ENCODE measurements around the gene ABCA7. TPM values are rescaled to one million over a fixed set of nuclear protein-coding genes. Genes with fewer than 3 reads are reported as not detected.

The ABCA7 gene
- total RNA-seq, 1 donor from 2014 or later, result 17.2 TPM

GRCh38 chr19:1053176-1054101, 13.5 kb downstream of the ABCA7 start:
- DNase-seq (ENCODE audit: low spot score), result no peak
- Mint-ChIP-seq H3K4me1 (ENCODE audit: low read depth) (peaks cover 9% of the 10 kb centered on the region), H3K36me3 (ENCODE audit: low read depth) (peaks cover 19% of the 10 kb centered on the region), H3K27ac (no peak overlapping the region), H3K9me3 (no peaks in the 10 kb centered on the region), H3K4me3 (ENCODE audit: low read depth) (no peak overlapping the region), H3K27me3 (ENCODE audit: low read depth) (no peaks in the 10 kb centered on the region)
- intact Hi-C loops (cut with micrococcal nuclease), result no loop called here

- no peak for DNase-seq (ENCODE audit: low spot score)
- peaks cover 19% of the 10 kb centered on the region for H3K36me3 Mint-ChIP-seq (ENCODE audit: low read depth)
- no peaks in the 10 kb centered on the region for H3K9me3 Mint-ChIP-seq
- intact Hi-C loops (cut with micrococcal nuclease), result no loop called here
- no peak overlapping the region for H3K27ac Mint-ChIP-seq
- H3K4me3 Mint-ChIP-seq (ENCODE audit: low read depth), result no peak overlapping the region
- H3K27me3 Mint-ChIP-seq (ENCODE audit: low read depth), result no peaks in the 10 kb centered on the region
- H3K4me1 Mint-ChIP-seq (ENCODE audit: low read depth), result peaks cover 9% of the 10 kb centered on the region
Measured at GRCh38 chr19:1054102-1055027, 14.5 kb downstream of the ABCA7 start.

GRCh38 chr19:1055028-1055425, 15.1 kb downstream of the ABCA7 start:
- no peak overlapping the region for H3K27ac Mint-ChIP-seq
- no peaks in the 10 kb centered on the region for H3K27me3 Mint-ChIP-seq (ENCODE audit: low read depth)
- H3K4me1 Mint-ChIP-seq (ENCODE audit: low read depth), result peaks cover 9% of the 10 kb centered on the region
- no peak for DNase-seq (ENCODE audit: low spot score)
- H3K4me3 Mint-ChIP-seq (ENCODE audit: low read depth), result no peak overlapping the region
- H3K36me3 Mint-ChIP-seq (ENCODE audit: low read depth), result peaks cover 19% of the 10 kb centered on the region
- H3K9me3 Mint-ChIP-seq, result no peaks in the 10 kb centered on the region
- intact Hi-C loops (cut with micrococcal nuclease), result no loop called here

- Mint-ChIP-seq H3K4me1 (ENCODE audit: low read depth) (peaks cover 9% of the 10 kb centered on the region), H3K27ac (no peak overlapping the region), H3K36me3 (ENCODE audit: low read depth) (peaks cover 19% of the 10 kb centered on the region), H3K27me3 (ENCODE audit: low read depth) (no peaks in the 10 kb centered on the region), H3K9me3 (no peaks in the 10 kb centered on the region), H3K4me3 (ENCODE audit: low read depth) (no peak overlapping the region)
- no peak for DNase-seq (ENCODE audit: low spot score)
- intact Hi-C loops (cut with micrococcal nuclease), result no loop called here
Measured at GRCh38 chr19:1055886-1056620, 16.1 kb downstream of the ABCA7 start.

- Mint-ChIP-seq H3K27me3 (ENCODE audit: low read depth) (no peaks in the 10 kb centered on the region), H3K4me3 (ENCODE audit: low read depth) (no peak overlapping the region), H3K36me3 (ENCODE audit: low read depth) (peaks cover 16% of the 10 kb centered on the region), H3K4me1 (ENCODE audit: low read depth) (peaks cover 9% of the 10 kb centered on the region), H3K27ac (peak overlapping the region; percentile 60), H3K9me3 (no peaks in the 10 kb centered on the region)
- no peak for DNase-seq (ENCODE audit: low spot score)
- intact Hi-C loops (cut with micrococcal nuclease), result no loop called here
Measured at GRCh38 chr19:1057176-1057855, 17.4 kb downstream of the ABCA7 start.

- H3K9me3 Mint-ChIP-seq, result no peaks in the 10 kb centered on the region
- DNase-seq (ENCODE audit: low spot score), result no peak
- no peak overlapping the region for H3K27ac Mint-ChIP-seq
- intact Hi-C loops (cut with micrococcal nuclease), result no loop called here
- peaks cover 9% of the 10 kb centered on the region for H3K4me1 Mint-ChIP-seq (ENCODE audit: low read depth)
- H3K4me3 Mint-ChIP-seq (ENCODE audit: low read depth), result no peak overlapping the region
- H3K36me3 Mint-ChIP-seq (ENCODE audit: low read depth), result peaks cover 16% of the 10 kb centered on the region
- H3K27me3 Mint-ChIP-seq (ENCODE audit: low read depth), result no peaks in the 10 kb centered on the region
Measured at GRCh38 chr19:1058112-1058511, 18.2 kb downstream of the ABCA7 start.

GRCh38 chr19:1060689-1061088, 20.8 kb downstream of the ABCA7 start:
- intact Hi-C loops (cut with micrococcal nuclease), result no loop called here
- Mint-ChIP-seq H3K4me3 (ENCODE audit: low read depth) (no peak overlapping the region), H3K27ac (no peak overlapping the region), H3K9me3 (no peaks in the 10 kb centered on the region), H3K36me3 (ENCODE audit: low read depth) (peaks cover 16% of the 10 kb centered on the region), H3K27me3 (ENCODE audit: low read depth) (no peaks in the 10 kb centered on the region), H3K4me1 (ENCODE audit: low read depth) (peaks cover 20% of the 10 kb centered on the region)
- no peak for DNase-seq (ENCODE audit: low spot score)

- DNase-seq (ENCODE audit: low spot score), result no peak
- Mint-ChIP-seq H3K4me1 (ENCODE audit: low read depth) (peaks cover 20% of the 10 kb centered on the region), H3K27ac (no peak overlapping the region), H3K9me3 (no peaks in the 10 kb centered on the region), H3K4me3 (ENCODE audit: low read depth) (no peak overlapping the region), H3K36me3 (ENCODE audit: low read depth) (peaks cover 8% of the 10 kb centered on the region), H3K27me3 (ENCODE audit: low read depth) (no peaks in the 10 kb centered on the region)
- intact Hi-C loops (cut with micrococcal nuclease), result no loop called here
Measured at GRCh38 chr19:1061987-1062386, 22.1 kb downstream of the ABCA7 start.

- no peak overlapping the region for H3K4me3 Mint-ChIP-seq (ENCODE audit: low read depth)
- peaks cover 5% of the 10 kb centered on the region for H3K36me3 Mint-ChIP-seq (ENCODE audit: low read depth)
- H3K9me3 Mint-ChIP-seq, result no peaks in the 10 kb centered on the region
- no peaks in the 10 kb centered on the region for H3K27me3 Mint-ChIP-seq (ENCODE audit: low read depth)
- no peak overlapping the region for H3K27ac Mint-ChIP-seq
- peaks cover 16% of the 10 kb centered on the region for H3K4me1 Mint-ChIP-seq (ENCODE audit: low read depth)
- no peak for DNase-seq (ENCODE audit: low spot score)
- intact Hi-C loops (cut with micrococcal nuclease), result no loop called here
Measured at GRCh38 chr19:1062387-1063029, 22.6 kb downstream of the ABCA7 start.

GRCh38 chr19:1063030-1063908, 23.4 kb downstream of the ABCA7 start:
- H3K27ac Mint-ChIP-seq, result no peak overlapping the region
- H3K36me3 Mint-ChIP-seq (ENCODE audit: low read depth), result peaks cover 3% of the 10 kb centered on the region
- H3K4me1 Mint-ChIP-seq (ENCODE audit: low read depth), result peaks cover 11% of the 10 kb centered on the region
- intact Hi-C loops (cut with micrococcal nuclease), result no loop called here
- H3K9me3 Mint-ChIP-seq, result no peaks in the 10 kb centered on the region
- no peaks in the 10 kb centered on the region for H3K27me3 Mint-ChIP-seq (ENCODE audit: low read depth)
- DNase-seq (ENCODE audit: low spot score), result peak; percentile 68
- H3K4me3 Mint-ChIP-seq (ENCODE audit: low read depth), result no peak overlapping the region
